H1 (cell line): ENCODE results near the gene ZNF469. TPM values are rescaled to one million over a fixed set of nuclear protein-coding genes. Genes with fewer than 3 reads are reported as not detected.

Experiments
- CREB1 ChIP-seq: IDR thresholded peaks from 2 replicates; pipeline ENCODE4 v1.6.1; 2012; ENCODE audit warnings: inconsistent platforms
- EGR1 ChIP-seq: IDR thresholded peaks from 2 replicates; pipeline ENCODE4 v1.6.1; 2011; ENCODE audit warnings: low read depth, low read length, borderline replicate concordance
- EP300 ChIP-seq, 2 experiments: IDR thresholded peaks; 1 replicate in 1 of 2; 2 replicates in 1 of 2; pipeline ENCODE4 v1.6.1; 2011 to 2012; ENCODE audit warnings: low read depth in 2 of 2, low read length in 2 of 2, mild to moderate bottlenecking in 2 of 2, borderline replicate concordance in 1 of 2, inconsistent platforms in 1 of 2, moderate library complexity in 1 of 2
- HDAC6 ChIP-seq: IDR thresholded peaks from one replicate; pipeline ENCODE4 v1.7.1; 2012; ENCODE audit warnings: low read depth, mild to moderate bottlenecking, inconsistent platforms, low read length, moderate library complexity
- MAFK ChIP-seq: IDR thresholded peaks from 2 replicates; pipeline ENCODE4 v1.6.1; 2012; ENCODE audit warnings: low read depth, mild to moderate bottlenecking, improper control_type of control experiment, low read length
- POLR2A ChIP-seq, 2 experiments: IDR thresholded peaks; 1 replicate in 1 of 2; 2 replicates in 1 of 2; pipeline ENCODE4 v1.6.1; 2011; ENCODE audit warnings: low read depth in 2 of 2, low read length in 2 of 2, mild to moderate bottlenecking in 2 of 2; ENCODE audit errors: control extremely low read depth in 1 of 2
- RBBP5 ChIP-seq: IDR thresholded peaks from 2 replicates; pipeline ENCODE4 v1.7.1; 2012; ENCODE audit warnings: low read depth, mild to moderate bottlenecking, inconsistent platforms, low read length, moderate library complexity, borderline replicate concordance
- RXRA ChIP-seq: IDR thresholded peaks from 2 replicates; pipeline ENCODE4 v1.6.1; 2011; ENCODE audit warnings: low read depth, mild to moderate bottlenecking, low read length, moderate library complexity; ENCODE audit not compliant: insufficient read depth
- SP1 ChIP-seq: IDR thresholded peaks from 2 replicates; pipeline ENCODE4 v1.6.1; 2011; ENCODE audit warnings: low read depth, low read length
- SP4 ChIP-seq: IDR thresholded peaks from 2 replicates; pipeline ENCODE4 v1.6.1; 2012; ENCODE audit warnings: low read length, inconsistent platforms
- SRF ChIP-seq: IDR thresholded peaks from 2 replicates; pipeline ENCODE4 v1.6.1; 2011; ENCODE audit warnings: mild to moderate bottlenecking, low read depth, low read length, moderate library complexity
- TEAD4 ChIP-seq: IDR thresholded peaks from 2 replicates; pipeline ENCODE4 v1.6.1; 2012; ENCODE audit warnings: low read depth, low read length, inconsistent platforms, mixed read lengths
- polyA plus RNA-seq, 7 experiments: library from polyadenylated mRNA; depleted of rRNA in 3 of 7; stranded (reverse) in 5 of 7; unstranded in 2 of 7; fragments of >200 nt in 5 of 7; fragments of 200-250 nt in 2 of 7; gene quantifications; 1 replicate in 5 of 7; 2 replicates in 1 of 7; 4 replicates in 1 of 7; pipeline versions ENCODE4 v1.2.1 to v1.2.3, GENCODE V29; 2011 to 2013; ENCODE audit warnings: missing spikeins in 2 of 7, mixed read lengths in 2 of 7
- total RNA-seq: library from RNA; stranded (reverse); fragmentation: NEBNext Ultra II Directional; extraction: Animal tissue kit (Norgen Biotek cat#: 25700); gene quantifications from 2 replicates; pipeline ENCODE4 v1.2.1, GENCODE V29; 2021
- TF ChIP-seq, protein P1 (sequence below): IDR thresholded peaks from 2 replicates; pipeline ENCODE4 v1.6.1; 2012; ENCODE audit warnings: inconsistent platforms

Gene ZNF469
- total and polyA plus RNA-seq, 2 of the 8 experiments (the other 6 are each of a cell fraction or from before 2014, with no cell fraction given): 0.30 to 1.8 TPM

DNA sequence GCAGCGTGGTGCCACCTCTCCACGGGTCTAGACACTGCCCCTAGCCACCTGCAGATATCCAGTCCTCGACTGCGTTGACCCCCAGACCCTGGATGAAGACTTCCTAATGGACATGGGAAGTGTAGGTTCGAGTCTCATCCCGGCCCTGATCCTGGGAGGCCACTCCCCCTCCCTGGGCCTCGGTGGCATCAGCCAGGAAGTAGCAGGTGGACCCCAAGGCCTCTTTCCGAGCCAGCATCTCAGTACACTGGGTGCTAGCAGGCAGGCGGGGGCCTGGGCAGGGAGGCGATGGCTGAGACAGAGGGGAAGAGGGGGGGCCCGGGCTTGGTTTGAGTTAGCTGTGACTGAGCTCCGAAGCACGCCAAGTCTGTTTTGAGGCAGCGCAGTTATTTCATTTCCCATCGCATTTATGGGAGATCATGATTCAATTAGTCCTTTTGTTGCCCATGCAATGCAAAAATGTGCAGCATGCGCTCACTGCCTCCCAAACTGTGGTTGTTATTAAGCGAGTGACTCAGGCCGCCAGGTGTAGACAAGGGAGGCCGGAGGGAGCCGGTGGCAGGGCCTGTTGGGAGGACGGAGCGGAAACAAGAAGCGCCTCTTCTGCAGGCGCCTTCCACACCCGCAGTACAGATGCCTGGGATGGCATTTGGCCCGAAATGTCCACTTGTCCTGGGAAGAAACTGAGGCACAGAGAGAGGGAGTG is 25.3 kb upstream of the ZNF469 start (continued):
- TF ChIP-seq MAFK (no peak), SP4 (no peak), POLR2A (IDR thresholded peaks at IDR 0.05; ENCODE audit: control extremely low read depth in 1 of 2, low read depth in 2 of 2, low read length in 2 of 2) (no peak), RXRA (no peak), EP300 (IDR thresholded peaks at IDR 0.05; ENCODE audit: borderline replicate concordance in 1 of 2, low read depth in 2 of 2, low read length in 2 of 2) (no peak), EGR1 (no peak), SRF (no peak), RBBP5 (no peak), SP1 (no peak), CREB1 (no peak), HDAC6 (no peak), TEAD4 (no peak)
- TF ChIP-seq, protein P1, sequence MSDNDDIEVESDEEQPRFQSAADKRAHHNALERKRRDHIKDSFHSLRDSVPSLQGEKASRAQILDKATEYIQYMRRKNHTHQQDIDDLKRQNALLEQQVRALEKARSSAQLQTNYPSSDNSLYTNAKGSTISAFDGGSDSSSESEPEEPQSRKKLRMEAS: no peak
